Brain microvascular endothelial cell (primary cell): Measurements from ENCODE around the gene MOCS3.

ENCODE experiments used
- DNase-seq: peaks from one replicate; pipeline ENCODE4 v3.0.0-alpha.2; 2020
- H3K27ac ChIP-seq: fragments of 250-450 bp; sonication (Bioruptor Pico); 2 replicates; pipeline ENCODE4 v1.5.1; 2020; ENCODE audit warnings: mild to moderate bottlenecking, moderate library complexity
- H3K27me3 ChIP-seq: fragments of 250-450 bp; sonication (Bioruptor Pico); replicated peaks from 2 replicates; pipeline ENCODE4 v1.5.1; 2020; ENCODE audit warnings: mild to moderate bottlenecking
- H3K36me3 ChIP-seq: fragments of 250-450 bp; sonication (Bioruptor Pico); replicated peaks from 2 replicates; pipeline ENCODE4 v1.5.1; 2020; ENCODE audit warnings: mild to moderate bottlenecking
- H3K4me3 ChIP-seq: 2 replicates; pipeline ENCODE4 v1.5.1; 2011; ENCODE audit warnings: low read depth, mild to moderate bottlenecking, control low read depth, low read length, moderate library complexity
- CTCF ChIP-seq: IDR thresholded peaks from 2 replicates; pipeline ENCODE4 v1.5.1; 2011; ENCODE audit warnings: low read depth, mild to moderate bottlenecking, moderate library complexity, low read length, control low read depth, inconsistent platforms; ENCODE audit errors: missing control alignments
- in situ Hi-C: cut with HindIII; loops from 2 replicates; pipeline ENCODE4 v1.10.0; 2017; ENCODE audit warnings: low sequenced_read_pairs, low pct_ligation_motif_present

MOCS3 gene

GRCh38 chr20:51012357-51012756 is 53.7 kb downstream of the MOCS3 start:
- Histone ChIP-seq H3K36me3 (peaks cover 62% of the 10 kb centered on the region), H3K4me3 (no peak overlapping the region), H3K27ac (no peak overlapping the region), H3K27me3 (no peaks in the 10 kb centered on the region)
- no peak for DNase-seq
- in situ Hi-C loops = no loop called here
- TF ChIP-seq CTCF = no peak
